Measurements from ENCODE around the gene MAPKAP1.
"Not testable (repeated sequence)": the region's sequence is repeated elsewhere in the genome, so short reads cannot be mapped to it uniquely, and the experiment has no call there.

Gene MAPKAP1

GRCh38 chr9:125574126-125574877 lies 132.7 kb downstream of the MAPKAP1 start:
- no peak for DNase-seq (ENCODE audit: low read depth)
- TF ChIP-seq CTCF (IDR thresholded peaks at IDR 0.05; ENCODE audit: low read length, missing control alignments): no peak
- H3K4me3 ChIP-seq (replicated peaks; ENCODE audit: low read depth, low read length): no peak overlapping the region

- H3K4me3 ChIP-seq (replicated peaks; ENCODE audit: low read depth, low read length); DNase-seq (ENCODE audit: low read depth): not testable (repeated sequence)
Observed at GRCh38 chr9:125572461-125572860, 134.5 kb downstream of the MAPKAP1 start.

- H3K4me3 ChIP-seq (replicated peaks; ENCODE audit: low read depth, low read length); DNase-seq (ENCODE audit: low read depth): not testable (repeated sequence)
Observed at GRCh38 chr9:125571824-125572223, 135.2 kb downstream of the MAPKAP1 start.

- no peak for DNase-seq (ENCODE audit: low read depth)
- no peak for TF ChIP-seq CTCF (IDR thresholded peaks at IDR 0.05; ENCODE audit: low read length, missing control alignments)
- no peak overlapping the region for H3K4me3 ChIP-seq (replicated peaks; ENCODE audit: low read depth, low read length)
Observed at GRCh38 chr9:125570246-125570645, 136.8 kb downstream of the MAPKAP1 start.

- no peak overlapping the region for H3K4me3 ChIP-seq (replicated peaks; ENCODE audit: low read depth, low read length)
- DNase-seq (ENCODE audit: low read depth): peak; percentile 31
- no peak for TF ChIP-seq CTCF (IDR thresholded peaks at IDR 0.05; ENCODE audit: low read length, missing control alignments)
Observed at GRCh38 chr9:125568621-125569020, 138.4 kb downstream of the MAPKAP1 start.

GRCh38 chr9:125566051-125566450 lies 141.0 kb downstream of the MAPKAP1 start:
- not testable (repeated sequence) for DNase-seq (ENCODE audit: low read depth); H3K4me3 ChIP-seq (replicated peaks; ENCODE audit: low read depth, low read length)

GRCh38 chr9:125565126-125565525 lies 141.9 kb downstream of the MAPKAP1 start:
- no peak overlapping the region for H3K4me3 ChIP-seq (replicated peaks; ENCODE audit: low read depth, low read length)
- DNase-seq (ENCODE audit: low read depth): no peak
- no peak for TF ChIP-seq CTCF (IDR thresholded peaks at IDR 0.05; ENCODE audit: low read length, missing control alignments)

- no peak for TF ChIP-seq CTCF (IDR thresholded peaks at IDR 0.05; ENCODE audit: low read length, missing control alignments)
- no peak overlapping the region for H3K4me3 ChIP-seq (replicated peaks; ENCODE audit: low read depth, low read length)
- DNase-seq (ENCODE audit: low read depth): no peak
Observed at GRCh38 chr9:125564631-125565030, 142.4 kb downstream of the MAPKAP1 start.
